Body of pancreas (tissue), 4 donors: ENCODE measurements around the gene CPNE5.

ENCODE experiments used
- CTCF ChIP-seq, 7 experiments: fragments of 450-650 bp in 4 of 7; fragments of 200-600 bp in 3 of 7; sonication (generic) in 3 of 7; IDR thresholded peaks; one replicate each; pipeline ENCODE4 v1.5.1; 2016 to 2019; ENCODE audit warnings: antibody characterized with exemption in 7 of 7
- POLR2A ChIP-seq, 3 donors: fragments of 450-650 bp; IDR thresholded peaks; one replicate each; pipeline ENCODE4 v1.6.1; 2016; ENCODE audit warnings: antibody characterized with exemption in 3 of 3, mild to moderate bottlenecking in 2 of 3

- TF ChIP-seq POLR2A (IDR thresholded peaks at IDR 0.05) (peak in 2 of 3 donors; percentile 80 to 82), CTCF (IDR thresholded peaks at IDR 0.05) (peak; percentile 84 to 99 (median 97))
Measured at GRCh38 chr6:36885461-36886401, 46.5 kb upstream of the CPNE5 start, which contains the start of gene C6orf89.
